SH-SY5Y (cell line): ENCODE results near the gene CCSER1.

Source experiments
- GATA2 ChIP-seq: IDR thresholded peaks from 2 replicates; pipeline ENCODE4 v1.6.1; 2011; ENCODE audit warnings: mild to moderate bottlenecking, low read depth, low read length
- GATA3 ChIP-seq: IDR thresholded peaks from 2 replicates; pipeline ENCODE4 v1.6.1; 2011; ENCODE audit warnings: low read depth, mild to moderate bottlenecking, low read length, moderate library complexity

DNA sequence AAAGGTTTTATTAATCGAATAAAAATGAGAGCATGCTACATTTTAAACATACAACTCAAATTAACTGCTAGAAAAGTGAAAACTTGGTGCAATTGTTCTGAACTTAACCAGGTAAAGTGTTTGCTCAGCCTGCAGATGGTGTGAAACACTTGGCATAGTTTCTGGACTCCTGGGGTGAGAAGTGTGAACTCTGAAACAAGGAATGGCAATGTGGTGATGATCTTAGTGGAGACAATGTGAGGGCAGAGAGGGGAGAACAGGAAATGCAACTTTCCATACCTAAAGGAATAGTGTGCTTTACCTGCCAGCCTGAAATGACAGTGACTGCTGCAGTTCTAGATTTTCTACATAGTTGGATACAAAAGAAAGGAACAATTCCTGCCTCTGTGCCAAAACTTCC, 57.4 kb downstream of the CCSER1 start:
- no peak for TF ChIP-seq GATA2
- TF ChIP-seq GATA3: no peak
